HL-60/S4 treated with retinoic acid at 250 ng/mL for 4 days and 3 days (cell line): ENCODE data around the gene ATG4C.
"Not testable (repeated sequence)": the region's sequence is repeated elsewhere in the genome, so short reads cannot be mapped to it uniquely, and the experiment has no call there.

Source experiments
- in situ Hi-C: fragments of 300-500 bp; cut with MboI; formaldehyde crosslinking; loops from 2 replicates; pipeline ENCODE4 v1.7.0; 2022; ENCODE audit warnings: low sequenced_read_pairs

Gene ATG4C

GRCh38 chr1:62774006-62774405, 9.9 kb upstream of the ATG4C start:
- in situ Hi-C loops, result no loop called here

GRCh38 chr1:62774971-62775595, 8.8 kb upstream of the ATG4C start:
- in situ Hi-C loops, result no loop called here

- in situ Hi-C loops, result no loop called here
Observed at GRCh38 chr1:62778208-62778607, 5.7 kb upstream of the ATG4C start.

DNA sequence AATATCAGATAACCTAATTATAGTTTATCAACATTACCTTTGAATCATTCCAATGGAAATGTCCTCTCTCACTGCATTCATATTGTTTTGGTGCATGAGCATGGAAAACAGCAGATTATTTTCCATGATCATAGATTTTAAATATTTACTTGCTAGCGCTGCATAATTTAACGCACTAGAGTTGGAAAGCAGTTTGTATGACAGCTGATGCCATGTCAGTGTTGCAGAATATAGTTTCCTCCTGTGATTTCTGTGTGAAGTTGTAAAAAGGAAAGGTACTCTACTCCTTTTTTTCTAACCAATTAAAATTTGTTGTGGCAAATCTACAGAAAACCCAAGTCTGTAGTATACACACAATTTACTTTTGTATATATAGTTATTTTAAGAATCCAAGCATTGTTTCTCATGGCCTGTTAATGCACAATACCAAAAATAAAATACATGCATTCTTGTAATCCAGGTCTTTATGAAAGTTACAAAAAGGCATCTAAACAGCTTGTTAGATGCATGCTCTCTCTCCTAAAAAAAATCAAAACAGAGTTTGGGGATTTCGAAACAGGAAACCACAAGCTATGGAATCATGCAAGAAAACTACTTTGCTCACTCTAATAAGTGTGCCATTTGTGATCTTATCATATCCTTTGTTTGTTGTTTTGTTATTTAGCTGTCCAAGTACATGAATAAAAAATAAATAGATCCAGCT, 1.9 kb upstream of the ATG4C start:
- in situ Hi-C loops, result no loop called here

DNA sequence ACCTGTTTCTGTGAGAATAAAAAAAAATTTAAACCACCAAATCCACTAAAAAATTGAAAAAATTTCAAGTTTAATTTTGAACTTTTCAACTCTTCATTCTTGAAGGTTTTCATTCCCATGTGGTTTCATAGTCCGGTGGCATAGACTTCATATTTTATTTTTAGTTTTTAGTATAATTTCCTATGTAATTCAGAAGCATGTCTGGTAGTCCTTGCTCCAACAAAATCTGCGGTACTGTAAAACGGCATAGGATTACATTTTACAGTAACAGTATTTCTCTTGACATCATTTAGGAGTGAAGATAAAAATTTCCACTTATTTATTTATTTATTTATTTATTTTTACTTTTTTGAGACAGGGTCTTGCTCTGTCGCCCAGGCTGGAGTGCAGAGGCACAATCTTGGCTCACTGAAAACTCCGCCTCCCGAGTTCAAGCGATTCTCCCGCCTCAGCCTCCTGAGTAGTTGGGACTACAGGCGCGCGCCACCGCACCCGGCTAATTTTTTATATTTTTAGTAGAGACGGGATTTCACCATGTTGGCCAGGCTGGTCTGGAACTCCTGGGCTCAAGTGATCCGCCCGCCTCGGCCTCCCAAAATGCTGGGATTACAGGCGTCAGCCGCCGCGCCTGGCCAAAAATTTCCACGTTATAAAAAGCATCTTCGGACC, 1.3 kb upstream of the ATG4C start:
- in situ Hi-C loops, result not testable (repeated sequence)

- in situ Hi-C loops, result no loop called here
Observed at GRCh38 chr1:62784509-62785365, 805 bp downstream of the ATG4C start.

DNA sequence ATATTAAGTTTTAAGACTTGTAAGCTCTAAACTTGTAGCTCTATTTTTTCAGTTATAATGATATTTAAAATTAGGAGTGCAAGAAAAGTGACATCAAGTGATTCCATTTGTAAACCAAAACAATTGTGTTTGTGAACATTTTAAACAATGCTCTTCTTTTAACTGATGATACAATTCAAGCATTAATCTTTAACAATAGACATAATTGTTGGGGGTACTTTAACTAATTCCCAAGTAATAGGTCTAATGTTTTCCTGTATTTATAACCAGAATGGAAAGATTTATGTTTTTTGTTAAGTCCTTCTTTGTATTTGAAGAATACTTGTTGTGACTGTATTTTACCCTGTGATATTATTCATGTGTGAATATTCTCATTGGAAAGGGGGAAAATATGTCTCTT, 6.8 kb downstream of the ATG4C start:
- in situ Hi-C loops, result no loop called here

GRCh38 chr1:62794053-62794452, 10.1 kb downstream of the ATG4C start:
- in situ Hi-C loops, result no loop called here

DNA sequence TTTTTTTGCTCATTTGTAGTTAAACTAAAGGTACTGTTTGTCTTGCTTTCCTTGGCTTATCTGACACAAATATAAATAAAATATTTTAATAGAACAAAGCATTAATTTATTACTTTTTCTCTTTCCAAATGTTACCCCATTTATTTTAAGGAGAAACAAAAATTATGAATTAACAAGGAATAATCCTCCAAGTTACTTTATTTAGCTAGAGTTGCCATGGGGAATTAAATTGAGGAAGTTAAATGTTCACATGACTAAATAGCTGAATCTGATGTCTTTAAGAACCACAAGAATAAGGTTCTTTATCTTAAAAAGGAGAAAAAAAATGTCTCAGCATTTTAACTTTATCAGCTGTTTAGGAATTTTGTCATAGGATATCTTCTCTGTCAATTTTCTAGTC, 12.3 kb downstream of the ATG4C start:
- in situ Hi-C loops, result no loop called here

- in situ Hi-C loops, result no loop called here
Observed at GRCh38 chr1:62799688-62800087, 15.8 kb downstream of the ATG4C start.

DNA sequence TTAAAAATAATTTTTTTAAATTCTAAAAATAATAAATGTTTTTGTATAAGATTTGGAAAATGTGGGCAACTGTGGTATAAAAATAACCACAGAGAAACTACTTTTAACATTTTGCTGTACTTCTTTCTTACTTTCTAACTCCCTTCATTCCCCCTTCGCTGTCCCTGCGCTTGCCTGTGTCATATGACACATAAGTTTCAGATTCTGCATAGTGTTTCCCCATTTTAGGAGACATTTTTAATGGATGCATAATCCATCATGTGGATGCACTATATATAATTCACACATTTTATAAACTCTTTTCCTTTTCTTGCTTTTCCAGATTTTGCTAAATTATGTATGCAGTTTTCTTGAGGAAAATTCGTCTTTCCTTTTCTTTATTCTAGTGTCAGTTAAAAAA, 16.3 kb downstream of the ATG4C start:
- in situ Hi-C loops, result no loop called here

DNA sequence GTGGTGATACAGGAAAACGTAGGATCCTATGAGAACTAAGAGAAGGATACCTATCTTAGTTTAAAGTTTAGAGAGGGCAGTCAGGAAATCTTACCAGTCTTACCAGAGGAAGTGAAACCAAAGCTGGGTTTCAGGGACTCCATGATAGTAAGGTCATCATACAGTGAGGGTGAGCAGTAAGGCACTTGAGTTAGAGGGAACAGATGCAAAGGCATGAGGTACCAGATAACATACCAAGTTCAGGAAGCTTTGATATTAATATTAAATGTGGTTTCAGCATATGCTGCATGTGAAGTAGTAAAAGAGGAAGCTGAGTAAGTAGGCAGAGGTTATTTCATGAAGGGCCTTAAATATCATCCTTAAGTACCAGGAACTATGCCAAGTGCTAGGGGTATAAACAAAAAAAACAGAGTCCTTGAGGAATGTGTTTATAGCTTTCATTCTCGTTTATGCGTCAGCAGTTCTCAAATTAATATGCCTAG, 16.9 kb downstream of the ATG4C start:
- in situ Hi-C loops, result no loop called here

DNA sequence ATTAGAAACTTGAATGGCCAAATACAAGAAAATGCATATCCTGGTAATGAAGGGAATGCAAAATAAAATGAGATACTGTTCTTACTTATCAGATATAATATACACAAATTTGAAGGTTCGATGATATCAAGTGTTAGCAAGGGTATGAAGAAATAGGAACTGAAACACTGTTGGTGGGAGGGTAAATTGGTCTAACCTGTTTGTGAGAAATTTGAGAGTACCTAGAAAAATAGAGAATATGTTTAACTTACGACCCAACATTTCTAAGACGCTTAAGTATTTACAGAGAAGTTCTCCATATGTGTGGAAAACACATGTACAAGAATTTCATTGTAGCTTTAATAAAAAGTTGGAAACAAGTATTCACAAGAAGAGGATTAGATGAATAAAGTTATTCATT, 25.9 kb downstream of the ATG4C start:
- in situ Hi-C loops, result no loop called here

DNA sequence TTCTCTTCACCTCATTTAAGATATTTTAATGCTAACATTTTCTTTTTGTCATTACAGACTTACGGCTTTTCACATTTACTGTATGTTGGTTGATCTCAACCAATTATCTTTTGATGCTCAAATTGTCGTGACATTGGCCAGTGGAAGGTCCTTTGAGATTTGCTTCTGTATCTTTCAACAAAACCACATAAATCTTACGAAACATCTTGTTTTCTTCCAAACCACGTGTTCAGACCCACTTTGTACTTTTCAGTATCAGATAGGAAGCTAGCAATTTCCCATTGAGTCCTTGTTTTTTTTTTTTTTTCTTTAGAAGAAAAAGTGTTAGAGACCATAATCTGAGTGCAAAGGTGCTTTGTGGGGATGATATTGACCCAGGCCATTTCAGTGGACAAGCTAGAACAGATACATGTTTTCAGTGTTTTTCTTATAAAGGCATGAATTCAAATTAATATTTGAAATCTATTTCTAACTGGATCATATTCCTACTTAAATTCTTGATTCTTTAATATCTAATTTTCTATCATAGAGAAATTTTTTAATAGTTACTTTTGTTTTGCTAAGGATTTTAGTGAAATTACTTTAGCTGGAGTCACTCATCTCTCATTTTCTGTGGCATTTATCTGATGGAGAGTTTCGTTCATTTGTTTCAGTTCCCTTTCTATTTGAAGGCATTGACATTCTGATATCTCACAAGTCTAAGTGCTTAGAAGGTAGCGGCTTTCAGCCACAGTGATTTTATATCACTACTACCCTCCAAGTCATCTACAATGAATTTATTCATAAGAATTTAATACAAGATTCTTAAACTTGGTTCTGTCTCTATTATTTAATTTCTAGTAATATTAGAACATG, 26.7 kb downstream of the ATG4C start:
- in situ Hi-C loops, result no loop called here

DNA sequence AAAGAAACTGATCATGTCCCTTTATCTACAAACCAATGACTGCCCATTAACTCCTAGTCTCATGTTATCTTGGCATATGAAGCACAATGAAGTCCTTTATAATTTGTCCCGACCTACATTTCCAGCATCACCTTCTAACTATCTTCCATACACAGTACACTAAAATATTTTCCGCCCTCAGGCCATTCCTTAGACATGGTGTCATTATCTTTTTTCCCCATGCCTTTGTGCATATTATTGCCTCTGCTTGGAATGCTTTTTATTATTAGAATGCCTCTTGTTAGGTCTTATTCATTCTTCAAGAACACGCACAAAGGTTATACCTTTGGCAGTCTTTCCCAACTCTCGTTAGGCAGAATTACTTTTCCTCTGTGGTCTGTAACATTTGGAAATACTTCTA, 39.6 kb downstream of the ATG4C start:
- in situ Hi-C loops, result no loop called here

DNA sequence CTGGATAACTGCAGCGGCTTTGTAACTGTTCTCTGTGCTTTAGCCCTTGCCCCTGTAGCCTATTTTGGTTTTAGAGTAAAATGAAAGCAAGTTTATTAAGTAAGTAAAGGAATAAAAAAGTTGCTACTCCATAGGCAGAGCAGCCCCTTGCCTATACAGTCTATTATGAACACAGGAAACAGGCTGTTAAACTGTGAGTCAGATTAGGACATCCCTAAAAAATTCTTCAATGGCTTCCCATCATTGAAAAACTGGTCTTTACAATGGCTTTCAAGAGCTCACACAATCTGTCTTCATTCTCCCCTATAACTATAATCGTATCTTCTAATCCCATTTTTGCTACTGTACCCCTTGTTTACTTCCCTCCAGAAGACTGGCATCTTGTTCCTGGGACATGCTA, 43.0 kb downstream of the ATG4C start:
- in situ Hi-C loops, result no loop called here

GRCh38 chr1:62827786-62828185, 43.9 kb downstream of the ATG4C start:
- in situ Hi-C loops, result not testable (repeated sequence)

DNA sequence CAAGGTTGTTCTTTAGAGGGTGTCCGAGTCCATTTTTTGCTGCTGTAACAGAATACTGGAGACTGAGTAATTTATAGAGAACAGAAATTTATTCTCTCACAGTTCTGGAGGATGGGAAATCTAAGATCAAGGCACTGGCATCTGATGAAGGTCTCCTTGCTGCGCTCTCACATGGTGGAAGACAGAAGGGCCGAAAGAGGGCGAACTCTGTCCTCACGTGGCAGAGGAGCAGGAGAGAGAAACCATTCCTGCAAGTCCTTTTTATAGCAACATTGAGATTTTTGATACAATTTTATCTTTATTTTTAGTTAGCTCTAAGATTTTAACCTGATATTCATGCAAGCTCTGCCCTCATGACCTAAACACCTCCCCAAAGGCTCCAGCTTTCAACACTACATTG, 48.3 kb downstream of the ATG4C start:
- in situ Hi-C loops, result no loop called here

GRCh38 chr1:62833529-62833928, 49.6 kb downstream of the ATG4C start:
- in situ Hi-C loops, result no loop called here

- in situ Hi-C loops, result no loop called here
Observed at GRCh38 chr1:62834400-62834961, 50.5 kb downstream of the ATG4C start.
